Adipose tissue (tissue), 3 donors: ENCODE results near the gene EMC10. TPM values are rescaled to one million over a fixed set of nuclear protein-coding genes. Genes with fewer than 3 reads are reported as not detected.

Experiments
- H3K27ac ChIP-seq: one replicate; pipeline ENCODE4 v1.5.1; 2013; ENCODE audit warnings: low read depth, low read length
- WGBS, 3 donors: extraction: QIAGEN DNeasy Blood & Tissue Kit; methylation state at CpG; one replicate each; pipeline ENCODE4 v1.1.7; 2013; 5-methylcytosine and 5-hydroxymethylcytosine counted together
- polyA plus RNA-seq, 3 donors: library from polyadenylated mRNA; stranded (reverse); fragments of 200-250 nt; gene quantifications; one replicate each; pipeline ENCODE4 v1.2.3, GENCODE V29; 2013
- donor health status: healthy with polysubstance abuse.
- donor health status: Bipolar disorder and iron deficiency.
- donor health status: healthy.

EMC10 gene
- polyA plus RNA-seq, 3 donors: 42.4 to 75.0 (median 69.1) TPM

GRCh38 chr19:50449236-50449899 lies 26.9 kb upstream of the EMC10 start:
- 57 to 83% (median 80%) methylated on average over 14 of the region's 14 CpGs for WGBS, 3 donors

GRCh38 chr19:50450369-50451222 lies 25.7 kb upstream of the EMC10 start:
- H3K27ac ChIP-seq: no peak overlapping the region
- 49 to 63% (median 63%) methylated on average over 30 of the region's 30 CpGs for WGBS, 3 donors

More at GRCh38 chr19:50449236-50449899, 26.9 kb upstream of the EMC10 start:
- no peak overlapping the region for H3K27ac ChIP-seq

GRCh38 chr19:50451223-50451534 lies 25.1 kb upstream of the EMC10 start:
- H3K27ac ChIP-seq: no peak overlapping the region
- WGBS, 3 donors: 38 to 52% (median 41%) methylated on average over 13 of the region's 13 CpGs

- no peak overlapping the region for H3K27ac ChIP-seq
- WGBS, 3 donors: 92 to 98% (median 96%) methylated on average over 3 of the region's 3 CpGs
These were observed 23.1 kb upstream of the EMC10 start for GRCh38 chr19:50453243-50453642.

- WGBS, 3 donors: 79 to 82% (median 80%) methylated on average over 2 of the region's 2 CpGs
- no peak overlapping the region for H3K27ac ChIP-seq
These were observed 20.3 kb upstream of the EMC10 start for GRCh38 chr19:50455992-50456391.

- WGBS, 3 donors: 79 to 85% (median 84%) methylated on average over 5 of the region's 5 CpGs
- H3K27ac ChIP-seq: no peak overlapping the region
These were observed 19.0 kb upstream of the EMC10 start for GRCh38 chr19:50457300-50457699.

GRCh38 chr19:50458396-50459066 lies 17.8 kb upstream of the EMC10 start:
- H3K27ac ChIP-seq: no peak overlapping the region
- WGBS, 3 donors: 34 to 46% (median 45%) methylated on average over 50 of the region's 50 CpGs

- 43 to 71% (median 66%) methylated on average over 31 to 32 of the region's 32 CpGs for WGBS, 3 donors
These were observed 17.2 kb upstream of the EMC10 start for GRCh38 chr19:50459067-50459456.

GRCh38 chr19:50459638-50460037 lies 16.7 kb upstream of the EMC10 start:
- H3K27ac ChIP-seq: no peak overlapping the region
- 11 to 61% (median 33%) methylated on average over 1 of the region's 1 CpG for WGBS, 3 donors

More at GRCh38 chr19:50459067-50459456, 17.2 kb upstream of the EMC10 start:
- no peak overlapping the region for H3K27ac ChIP-seq

GRCh38 chr19:50460161-50460765 lies 16.0 kb upstream of the EMC10 start:
- no peak overlapping the region for H3K27ac ChIP-seq
- 25 to 40% (median 32%) methylated on average over 13 of the region's 13 CpGs for WGBS, 3 donors

- H3K27ac ChIP-seq: no peak overlapping the region
- 29 to 34% (median 31%) methylated on average over 28 of the region's 28 CpGs for WGBS, 3 donors
These were observed 15.0 kb upstream of the EMC10 start for GRCh38 chr19:50461066-50461875.

- H3K27ac ChIP-seq: no peak overlapping the region
- WGBS, 3 donors: 68 to 74% (median 73%) methylated on average over 7 of the region's 7 CpGs
These were observed 13.3 kb upstream of the EMC10 start for GRCh38 chr19:50462970-50463369.

GRCh38 chr19:50464348-50464747 lies 12.0 kb upstream of the EMC10 start:
- no peak overlapping the region for H3K27ac ChIP-seq
- WGBS, 3 donors: 72 to 84% (median 80%) methylated on average over 18 to 19 of the region's 19 CpGs

GRCh38 chr19:50465000-50465399 lies 11.3 kb upstream of the EMC10 start:
- no peak overlapping the region for H3K27ac ChIP-seq
- WGBS, 3 donors: 84 to 88% (median 84%) methylated on average over 13 of the region's 13 CpGs

GRCh38 chr19:50465986-50466705 lies 10.2 kb upstream of the EMC10 start:
- WGBS, 3 donors: 53 to 57% (median 54%) methylated on average over 29 of the region's 29 CpGs

GRCh38 chr19:50466706-50467039 lies 9.6 kb upstream of the EMC10 start:
- no peak overlapping the region for H3K27ac ChIP-seq
- WGBS, 3 donors: 77 to 86% (median 81%) methylated on average over 11 of the region's 11 CpGs

More at GRCh38 chr19:50465986-50466705, 10.2 kb upstream of the EMC10 start:
- H3K27ac ChIP-seq: no peak overlapping the region

GRCh38 chr19:50467566-50467965 lies 8.7 kb upstream of the EMC10 start:
- WGBS, 3 donors: 72 to 81% (median 76%) methylated on average over 18 of the region's 18 CpGs
- H3K27ac ChIP-seq: no peak overlapping the region
